Astrocyte of the cerebellum (primary cell): ENCODE data around the gene SLC35F6.
A peak's percentile ranks its signal among the peaks of the same experiment; 100 is the strongest.

ENCODE experiments used
- DNase-seq: peaks from one replicate; pipeline ENCODE4 v3.0.0-alpha.2; 2011; ENCODE audit warnings: low read depth
- H3K4me3 ChIP-seq: 2 replicates; pipeline ENCODE4 v1.5.1; 2011; ENCODE audit warnings: mild to moderate bottlenecking, low read depth, low read length, moderate library complexity
- CTCF ChIP-seq: IDR thresholded peaks from 2 replicates; pipeline ENCODE4 v1.5.1; 2012; ENCODE audit warnings: low read length, low read depth, moderate library complexity, mild to moderate bottlenecking; ENCODE audit errors: missing control alignments
- in situ Hi-C: cut with HindIII; loops from 2 replicates; pipeline ENCODE4 v1.10.0; 2017; ENCODE audit warnings: low sequenced_read_pairs

Gene SLC35F6

GRCh38 chr2:26763019-26763418, 1.1 kb upstream of the SLC35F6 start:
- no peak for TF ChIP-seq CTCF
- in situ Hi-C loops, result no loop called here
- H3K4me3 ChIP-seq, result no peak overlapping the region

GRCh38 chr2:26764906-26765305, 822 bp downstream of the SLC35F6 start:
- peak overlapping the region; percentile 94 for H3K4me3 ChIP-seq
- no peak for DNase-seq
- no peak for TF ChIP-seq CTCF
- in situ Hi-C loops, result no loop called here

More at GRCh38 chr2:26763019-26763418, 1.1 kb upstream of the SLC35F6 start:
- DNase-seq, result no peak

GRCh38 chr2:26765475-26766200, 1.6 kb downstream of the SLC35F6 start:
- DNase-seq, result no peak
- in situ Hi-C loops, result no loop called here
- H3K4me3 ChIP-seq, result peak overlapping the region; percentile 94
- TF ChIP-seq CTCF, result no peak

- in situ Hi-C loops, result no loop called here
- TF ChIP-seq CTCF, result no peak
- DNase-seq, result no peak
- H3K4me3 ChIP-seq, result no peak overlapping the region
These were observed 3.0 kb downstream of the SLC35F6 start for GRCh38 chr2:26767129-26767528.

GRCh38 chr2:26767894-26768487, 3.9 kb downstream of the SLC35F6 start:
- no peak for TF ChIP-seq CTCF
- no peak for DNase-seq
- H3K4me3 ChIP-seq, result no peak overlapping the region
- in situ Hi-C loops, result no loop called here

- in situ Hi-C loops, result no loop called here
- H3K4me3 ChIP-seq, result no peak overlapping the region
- no peak for DNase-seq
- no peak for TF ChIP-seq CTCF
These were observed 4.6 kb downstream of the SLC35F6 start for GRCh38 chr2:26768759-26769088.
